HG02759 (cell line): ENCODE results near the gene SLC39A9.

Source experiments
- ATAC-seq: cut with Tn5 transposase; IDR thresholded peaks from one replicate; pipeline ENCODE4 v1.9.1; 2021; ENCODE audit warnings: mild to moderate bottlenecking, moderate library complexity; ENCODE audit not compliant: unreplicated experiment

SLC39A9 gene

GRCh38 chr14:69398053-69398817 lies at the start of gene SLC39A9, which contains the start of gene ERH:
Gene SLC39A9, plus strand, starts transcription at chr14:69398692. Its CDS starts 678 bp downstream, at chr14:69399370.
Gene ERH, minus strand, starts transcription at chr14:69398299. Its CDS starts 66 bp downstream, at chr14:69398233.
- peak; percentile 90 for ATAC-seq

DNA sequence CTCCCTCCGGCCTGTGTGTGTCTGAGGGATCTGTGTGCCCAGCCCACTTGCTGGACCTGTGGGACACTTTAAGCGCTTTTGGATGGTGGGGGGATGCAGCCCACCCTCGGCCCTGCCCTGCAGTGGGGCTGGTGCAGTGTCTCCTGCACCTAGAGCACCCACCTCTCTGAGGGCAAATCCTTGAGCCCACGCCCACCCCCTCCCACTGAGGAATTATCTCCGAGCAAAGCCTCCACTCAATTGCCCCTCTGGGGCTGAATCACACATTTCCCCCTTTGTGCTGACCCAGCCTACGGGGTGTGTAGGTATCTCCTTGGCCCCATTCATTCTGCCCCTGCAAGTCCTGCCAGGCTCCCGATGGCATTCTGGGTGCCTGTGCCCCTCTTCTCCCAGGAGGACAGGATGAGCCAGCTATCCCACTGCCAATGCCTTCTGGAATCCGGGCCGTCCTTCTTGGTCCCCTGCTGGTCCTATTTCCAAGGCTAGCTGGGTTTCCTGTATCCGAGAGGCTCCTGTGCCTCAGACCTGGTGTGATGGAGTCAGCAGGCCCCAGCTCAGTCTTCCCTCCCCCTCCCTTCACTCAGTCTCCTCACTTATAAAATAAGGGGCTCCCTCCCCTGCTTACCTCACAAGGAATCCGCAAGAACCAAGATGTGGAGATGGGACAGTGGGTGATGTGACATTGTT lies 49.3 kb upstream of the SLC39A9 start:
- no peak for ATAC-seq

DNA sequence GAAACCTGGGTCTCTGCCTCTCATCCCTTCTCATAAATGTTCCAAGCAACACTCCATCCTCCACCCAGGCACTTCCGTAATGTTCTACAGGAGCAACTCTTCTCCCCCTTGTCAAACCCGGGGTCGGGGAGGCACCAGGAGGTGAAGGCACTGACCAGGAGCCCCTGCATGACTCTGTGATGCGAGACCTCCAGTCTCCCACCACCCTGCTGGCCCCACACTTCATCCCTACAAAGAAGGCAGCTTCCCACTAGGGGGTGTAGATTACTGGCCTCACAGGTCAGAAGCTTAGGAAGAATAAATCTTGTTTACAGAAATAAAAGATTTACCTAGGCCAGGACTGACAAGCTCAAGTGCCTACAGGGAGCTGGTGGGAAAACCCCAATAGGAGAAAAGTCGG lies 47.6 kb upstream of the SLC39A9 start:
- ATAC-seq, result no peak

DNA sequence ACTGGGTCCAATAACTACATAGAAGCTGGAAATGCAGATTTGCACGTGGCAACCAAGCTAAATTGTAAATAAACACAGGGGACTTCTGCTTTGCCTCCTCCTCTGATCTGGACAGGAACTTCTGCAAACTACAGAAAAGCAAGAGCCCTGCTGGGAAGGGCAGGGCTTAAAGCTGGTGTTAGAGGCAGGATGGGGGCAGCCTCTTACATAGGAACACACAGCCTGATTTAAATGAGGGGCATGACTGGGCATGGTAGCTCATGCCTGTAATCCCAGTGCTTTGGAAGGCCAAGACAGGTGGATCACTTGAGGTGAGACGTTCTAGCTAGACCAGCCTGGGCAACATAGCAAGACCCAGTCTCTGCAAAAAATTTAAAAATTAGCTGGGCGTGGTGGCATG lies 47.1 kb upstream of the SLC39A9 start:
- no peak for ATAC-seq

GRCh38 chr14:69351911-69352310 lies 46.6 kb upstream of the SLC39A9 start:
- ATAC-seq, result no peak

- no peak for ATAC-seq
Observed at GRCh38 chr14:69353168-69353567, 45.3 kb upstream of the SLC39A9 start.

DNA sequence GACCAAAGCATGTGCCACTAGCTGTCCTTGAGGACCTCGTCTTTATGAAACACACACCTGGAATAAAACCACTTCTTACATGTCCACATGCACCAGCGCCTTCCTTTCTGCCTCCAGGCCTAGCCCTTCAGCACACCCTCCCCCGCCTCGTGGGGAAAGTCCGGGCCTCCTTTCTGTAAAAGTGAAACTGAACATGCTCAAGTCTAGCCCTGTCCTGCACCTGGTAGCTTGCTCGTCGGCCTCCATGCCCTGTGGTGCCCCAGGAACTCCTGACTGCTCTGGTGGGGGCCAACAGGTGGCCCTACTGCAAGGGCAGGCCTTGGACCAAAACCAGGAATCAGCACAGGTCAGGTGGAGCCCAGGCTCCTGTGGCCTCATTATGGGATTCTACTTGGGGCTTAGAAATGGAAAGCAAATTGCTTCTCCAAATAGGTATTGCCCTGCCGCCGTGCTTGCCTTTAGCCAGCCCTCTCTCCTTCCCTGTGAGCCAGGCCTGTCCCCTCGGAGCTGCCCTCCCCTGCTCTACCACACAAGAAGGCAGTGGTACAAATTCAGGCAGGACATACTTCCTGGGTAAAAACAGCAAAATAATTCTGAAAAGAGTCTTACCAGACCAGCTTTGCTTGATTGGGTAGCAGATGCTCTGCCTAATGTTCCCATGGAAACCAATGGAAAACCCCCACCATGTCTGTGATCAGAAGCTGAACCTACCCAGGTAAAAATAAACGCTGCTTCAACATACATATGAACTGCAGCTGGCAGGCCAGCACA lies 43.9 kb upstream of the SLC39A9 start:
- ATAC-seq, result peak; percentile 92

- ATAC-seq, result no peak
Observed at GRCh38 chr14:69355154-69355597, 43.3 kb upstream of the SLC39A9 start.

GRCh38 chr14:69355607-69356281 lies 42.7 kb upstream of the SLC39A9 start:
- no peak for ATAC-seq

- no peak for ATAC-seq
Observed at GRCh38 chr14:69356903-69357543, 41.5 kb upstream of the SLC39A9 start.

- ATAC-seq, result no peak
Observed at GRCh38 chr14:69357544-69358200, 40.8 kb upstream of the SLC39A9 start.

DNA sequence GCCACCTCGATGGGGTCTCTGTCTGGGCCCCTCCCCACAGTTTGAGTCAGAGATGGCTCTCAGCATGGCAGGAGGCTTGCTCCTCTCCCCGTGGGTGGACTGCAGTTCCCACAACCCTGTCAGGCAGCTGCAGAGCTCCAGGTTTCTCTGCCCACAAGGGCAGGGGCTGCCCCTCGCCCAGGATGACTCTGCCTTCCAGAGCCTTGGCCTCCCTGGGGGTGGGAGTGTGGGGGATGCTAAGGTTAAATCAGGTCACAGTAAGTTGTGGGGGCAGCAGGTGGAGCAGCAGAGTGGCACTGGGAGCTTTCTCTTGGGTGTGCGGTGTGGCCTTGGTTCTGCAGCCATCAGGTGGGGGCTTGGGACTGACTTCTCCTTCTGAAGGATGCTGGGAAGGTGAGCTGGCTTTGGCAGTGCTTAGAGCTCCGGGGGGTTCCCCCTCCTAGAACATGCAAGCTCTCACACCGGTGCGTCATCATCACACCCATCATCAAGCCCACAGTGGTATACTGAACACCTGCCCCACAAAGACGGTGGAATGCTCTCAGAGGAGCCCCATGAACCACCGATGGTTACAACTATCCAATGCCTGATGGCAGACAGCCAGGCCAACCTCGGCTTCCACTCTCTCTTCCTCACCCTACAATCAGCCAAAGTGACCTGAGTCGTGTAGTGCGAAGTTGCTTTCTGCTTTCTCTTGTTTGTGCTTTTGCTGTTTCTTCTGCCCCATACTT lies 40.1 kb upstream of the SLC39A9 start:
- ATAC-seq, result no peak

GRCh38 chr14:69358966-69359365 lies 39.5 kb upstream of the SLC39A9 start:
- no peak for ATAC-seq

- ATAC-seq, result no peak
Observed at GRCh38 chr14:69360438-69361108, 37.9 kb upstream of the SLC39A9 start.

DNA sequence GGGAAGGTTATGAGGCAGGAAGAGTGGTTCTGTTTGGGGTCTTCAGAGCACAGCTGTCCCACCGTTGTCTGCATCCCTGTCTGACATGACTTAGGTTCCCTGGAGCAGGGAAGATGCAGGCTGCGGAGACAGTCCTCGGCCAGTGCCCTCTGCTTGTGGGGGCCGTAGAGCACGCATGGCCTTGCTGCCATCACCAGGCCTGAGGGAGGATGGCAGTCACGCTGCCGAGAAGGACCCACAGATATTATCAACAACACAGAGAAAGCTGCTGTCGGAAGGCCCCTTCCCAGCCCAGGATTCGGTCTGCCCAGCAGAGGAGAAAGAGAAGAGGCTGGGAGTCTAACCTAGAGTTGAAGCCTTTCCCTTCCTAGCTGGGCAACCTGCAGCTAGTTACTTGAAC lies 35.4 kb upstream of the SLC39A9 start:
- ATAC-seq, result no peak

DNA sequence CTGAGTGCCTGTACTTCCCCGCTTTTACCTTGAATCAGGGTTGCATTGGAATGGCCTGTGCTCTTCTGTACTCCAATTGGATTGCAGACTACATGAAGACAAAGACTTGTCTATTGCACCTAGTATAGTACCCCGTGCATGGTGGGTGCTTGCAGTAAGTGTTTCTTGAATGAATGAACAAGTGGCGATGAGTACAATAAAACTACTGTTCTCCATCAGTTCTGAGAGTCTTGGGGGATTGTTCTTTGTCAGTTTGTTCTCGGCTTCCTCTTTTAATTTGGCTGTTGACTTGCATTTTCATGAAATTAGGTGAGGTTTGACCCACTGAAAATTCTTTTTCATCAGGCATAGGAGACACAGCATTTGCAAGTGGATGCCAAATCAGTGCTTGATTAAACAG lies 34.5 kb upstream of the SLC39A9 start:
- ATAC-seq, result no peak

- ATAC-seq, result no peak
Observed at GRCh38 chr14:69364378-69364777, 34.1 kb upstream of the SLC39A9 start.

GRCh38 chr14:69366069-69366468 lies 32.4 kb upstream of the SLC39A9 start:
- no peak for ATAC-seq

GRCh38 chr14:69366761-69367160 lies 31.7 kb upstream of the SLC39A9 start:
- no peak for ATAC-seq
